Measurements from ENCODE around the gene FAM228A.

GRCh38 chr2:24189551-24189950, 14.7 kb downstream of the FAM228A start:
- TF ChIP-seq POLR2A (IDR thresholded peaks at IDR 0.05) (no peak), CTCF (IDR thresholded peaks at IDR 0.05) (no peak)
